HepG2 (cell line): ENCODE results near the gene TMEM131. TPM values are rescaled to one million over a fixed set of nuclear protein-coding genes. Genes with fewer than 3 reads are reported as not detected.

ENCODE experiments used
- ATAC-seq: fragments of 200-7000 bp; cut with Tn5 transposase; 3 replicates; pipeline ENCODE4 v1.9.1; 2020; ENCODE audit warnings: mild to moderate bottlenecking, moderate library complexity
- BruUV-seq: library from RNA; stranded (reverse); fragments of 400-500 nt; replicated peaks from 2 replicates; lab custom pipeline; 2021; lab: Mats Ljungman, UMichigan
- CTCF ChIA-PET: fragments of 300-600 bp; formaldehyde crosslinking; extraction: SDS; loops from one replicate; lab custom pipeline; 2021; ENCODE audit warnings: low total read pairs, inconsistent platforms, low intra/inter-chr PET ratio; lab: Yijun Ruan, JAX
- POLR2A ChIA-PET: fragments of 350-600 bp; sonication (Branson Sonifier 250); formaldehyde crosslinking; loops from one replicate; lab custom pipeline; 2020; ENCODE audit warnings: antibody characterized with exemption, inconsistent platforms; lab: Yijun Ruan, JAX
- DNase-seq: peaks from one replicate; pipeline ENCODE4 v3.0.0-alpha.2; 2015; ENCODE audit warnings: low spot score
- FAIRE-seq: peaks from 3 replicates; lab custom pipeline; 2011; peaks lifted over from hg19 to GRCh38; lab: Jason Lieb, UNC
- H2AFZ ChIP-seq: one replicate; pipeline ENCODE4 v1.6.1; 2011; ENCODE audit warnings: low read length, inconsistent platforms
- H3K27ac ChIP-seq: fragments of 300-600 bp; 3 replicates; pipeline ENCODE4 v1.8.0; 2011; ENCODE audit warnings: mixed run types, mild to moderate bottlenecking, mixed read lengths, low read length, inconsistent platforms; ENCODE audit not compliant: insufficient read depth; ENCODE audit errors: extremely low read length
- H3K27me3 ChIP-seq, 2 experiments: fragments of 200-600 bp in 1 of 2; 2 replicates in 1 of 2; 3 replicates in 1 of 2; pipeline versions ENCODE4 v1.6.0 to v1.8.0; 2011; ENCODE audit warnings: low read length in 2 of 2, mild to moderate bottlenecking in 2 of 2, moderate library complexity in 2 of 2, inconsistent platforms in 1 of 2; ENCODE audit not compliant: insufficient read depth in 2 of 2, control insufficient read depth in 1 of 2
- H3K36me3 ChIP-seq, 2 experiments: fragments of 200-600 bp in 1 of 2; replicated peaks in 1 of 2; 2 replicates in 1 of 2; 3 replicates in 1 of 2; pipeline versions ENCODE4 v1.5.1 to v1.8.0; 2011; ENCODE audit warnings: low read length in 2 of 2, inconsistent platforms in 1 of 2; ENCODE audit not compliant: insufficient read depth in 2 of 2, control insufficient read depth in 1 of 2
- H3K4me1 ChIP-seq: 2 replicates; pipeline ENCODE4 v1.5.1; 2012; ENCODE audit warnings: low read length, inconsistent platforms; ENCODE audit not compliant: insufficient read depth
- H3K4me2 ChIP-seq: 2 replicates; pipeline ENCODE4 v1.6.0; 2011; ENCODE audit warnings: low read depth, low read length, inconsistent platforms
- H3K4me3 ChIP-seq, 3 experiments: fragments of 200-600 bp in 1 of 3; sonication (generic), shearing (Covaris generic) in 1 of 3; replicated peaks in 1 of 3; 2 replicates each; pipeline ENCODE4 v1.5.1; 2011 to 2016; ENCODE audit warnings: low read length in 3 of 3, inconsistent platforms in 2 of 3, low read depth in 2 of 3, mild to moderate bottlenecking in 2 of 3, control low read depth in 1 of 3, mixed read lengths in 1 of 3; ENCODE audit not compliant: insufficient read depth in 1 of 3
- H3K79me2 ChIP-seq: one replicate; pipeline ENCODE4 v1.6.1; 2011; ENCODE audit warnings: low read length, inconsistent platforms; ENCODE audit not compliant: insufficient read depth
- H3K9ac ChIP-seq: 2 replicates; pipeline ENCODE4 v1.6.0; 2011; ENCODE audit warnings: mild to moderate bottlenecking, low read depth, low read length, inconsistent platforms; ENCODE audit not compliant: insufficient read depth
- H3K9me3 ChIP-seq: 2 replicates; pipeline ENCODE4 v1.5.1; 2012; ENCODE audit warnings: mild to moderate bottlenecking, low read length
- H4K20me1 ChIP-seq: 2 replicates; pipeline ENCODE4 v1.6.0; 2011; ENCODE audit warnings: inconsistent platforms, mild to moderate bottlenecking, low read length, moderate library complexity; ENCODE audit not compliant: insufficient read depth
- NR2F1 ChIP-seq, 2 experiments: fragments of 450-650 bp in 1 of 2; formaldehyde crosslinking in 1 of 2; IDR thresholded peaks; 2 replicates each; pipeline versions ENCODE4 v1.5.0 to v1.6.1; 2016 to 2020; ENCODE audit warnings: mild to moderate bottlenecking in 1 of 2, missing compliant biosample characterization in 1 of 2, missing genetic modification reagents in 1 of 2, moderate library complexity in 1 of 2
- RAD51 ChIP-seq: fragments of 450-650 bp; IDR thresholded peaks from 2 replicates; pipeline ENCODE4 v1.6.1; 2016; ENCODE audit warnings: borderline replicate concordance
- ZBTB21 ChIP-seq: sonication (generic); formaldehyde crosslinking; IDR thresholded peaks from 2 replicates; pipeline ENCODE4 v1.4.0; 2020; ENCODE audit warnings: missing genetic modification reagents
- ZNF136 ChIP-seq: sonication (generic); formaldehyde crosslinking; IDR thresholded peaks from 2 replicates; pipeline ENCODE4 v1.8.1; 2022; ENCODE audit warnings: low read depth, mild to moderate bottlenecking, moderate library complexity, missing genetic modification reagents
- ZNF468 ChIP-seq: sonication (generic); formaldehyde crosslinking; IDR thresholded peaks from 2 replicates; pipeline ENCODE4 v1.8.0; 2022; ENCODE audit warnings: mild to moderate bottlenecking, moderate library complexity, missing genetic modification reagents
- ZNF766 ChIP-seq: sonication (generic); formaldehyde crosslinking; IDR thresholded peaks from 2 replicates; pipeline ENCODE4 v1.5.0; 2020; ENCODE audit warnings: missing genetic modification reagents, borderline replicate concordance
- WGBS: methylation state at CpG from one replicate; pipeline ENCODE4 v1.1.6; 2017; ENCODE audit warnings: low lambda C conversion rate; 5-methylcytosine and 5-hydroxymethylcytosine counted together
- in situ Hi-C: cut with HindIII; loops from 2 replicates; pipeline ENCODE4 v1.10.0; 2017; ENCODE audit warnings: low pct_unique_long_range_greater_than_20kb; ENCODE audit not compliant: extremely low pct_ligation_motif_present
- intact Hi-C: fragments of 100-400 bp; cut with micrococcal nuclease; formaldehyde crosslinking; loops from one replicate; pipeline ENCODE4 v1.10.0; 2022; ENCODE audit not compliant: unreplicated experiment
- polyA plus RNA-seq, 8 experiments: library from polyadenylated mRNA; depleted of rRNA in 3 of 8; stranded (reverse) in 7 of 8; unstranded in 1 of 8; fragments of >200 nt; fragmentation: Illumina TruSeq in 4 of 8; extraction: Trizol in 4 of 8; gene quantifications; 2 replicates each; pipeline versions ENCODE4 v1.2.1 to v1.2.3, GENCODE V29; 2011 to 2016; ENCODE audit warnings: low read depth in 4 of 8, missing spikeins in 1 of 8, mixed read lengths in 1 of 8; ENCODE audit not compliant: insufficient read depth in 1 of 8
- total RNA-seq, 5 experiments: library from RNA; depleted of rRNA; stranded (reverse); fragments of >200 nt; fragmentation: Illumina TruSeq; extraction: Trizol; gene quantifications; 2 replicates each; pipeline ENCODE4 v1.2.3, GENCODE V29; 2016; ENCODE audit warnings: low read depth in 1 of 5
- TF ChIP-seq, protein P1 (sequence below): sonication (generic); formaldehyde crosslinking; IDR thresholded peaks from 2 replicates; pipeline ENCODE4 v1.4.0; 2020; ENCODE audit warnings: missing genetic modification reagents, mild to moderate bottlenecking, borderline replicate concordance
- TF ChIP-seq, protein P2 (sequence below): sonication (generic); formaldehyde crosslinking; IDR thresholded peaks from 2 replicates; pipeline ENCODE4 v1.4.0; 2020; ENCODE audit warnings: missing genetic modification reagents
- TF ChIP-seq, protein P3 (sequence below): sonication (generic); formaldehyde crosslinking; IDR thresholded peaks from 2 replicates; pipeline ENCODE4 v1.5.0; 2020; ENCODE audit warnings: missing genetic modification reagents, mild to moderate bottlenecking, borderline replicate concordance
- TF ChIP-seq, protein P4 (sequence below): sonication (generic); formaldehyde crosslinking; IDR thresholded peaks from 2 replicates; pipeline ENCODE4 v1.4.0; 2020; ENCODE audit warnings: missing genetic modification reagents

TMEM131 gene
- total and polyA plus RNA-seq, 2 of the 13 experiments (the other 11 are each of a cell fraction or from before 2014, with no cell fraction given), result 17.9 to 19.5 TPM

DNA sequence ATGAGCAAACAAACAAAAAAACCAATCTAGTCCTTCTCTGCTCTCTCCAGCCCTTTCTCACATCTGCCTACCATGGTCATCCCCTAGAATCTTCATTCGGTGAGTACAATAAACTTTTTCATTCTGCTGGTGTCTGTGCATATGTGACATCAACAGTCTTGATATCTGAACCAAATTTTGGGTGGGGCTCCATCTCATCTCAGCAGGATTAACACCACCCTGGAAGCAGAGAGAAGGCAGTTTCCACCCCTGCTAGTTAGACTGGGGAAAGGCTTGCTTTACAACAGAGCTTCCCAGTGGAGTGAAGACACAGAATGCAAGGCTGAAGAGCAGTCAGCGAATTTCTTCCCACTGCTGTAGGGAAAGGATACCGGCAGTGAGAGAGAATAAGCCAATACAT is 116.9 kb downstream of the TMEM131 start:
- POLR2A ChIA-PET, result no interaction called here
- FAIRE-seq (no peak), ATAC-seq (no peak), DNase-seq (no peak)
- TF ChIP-seq, protein P1, sequence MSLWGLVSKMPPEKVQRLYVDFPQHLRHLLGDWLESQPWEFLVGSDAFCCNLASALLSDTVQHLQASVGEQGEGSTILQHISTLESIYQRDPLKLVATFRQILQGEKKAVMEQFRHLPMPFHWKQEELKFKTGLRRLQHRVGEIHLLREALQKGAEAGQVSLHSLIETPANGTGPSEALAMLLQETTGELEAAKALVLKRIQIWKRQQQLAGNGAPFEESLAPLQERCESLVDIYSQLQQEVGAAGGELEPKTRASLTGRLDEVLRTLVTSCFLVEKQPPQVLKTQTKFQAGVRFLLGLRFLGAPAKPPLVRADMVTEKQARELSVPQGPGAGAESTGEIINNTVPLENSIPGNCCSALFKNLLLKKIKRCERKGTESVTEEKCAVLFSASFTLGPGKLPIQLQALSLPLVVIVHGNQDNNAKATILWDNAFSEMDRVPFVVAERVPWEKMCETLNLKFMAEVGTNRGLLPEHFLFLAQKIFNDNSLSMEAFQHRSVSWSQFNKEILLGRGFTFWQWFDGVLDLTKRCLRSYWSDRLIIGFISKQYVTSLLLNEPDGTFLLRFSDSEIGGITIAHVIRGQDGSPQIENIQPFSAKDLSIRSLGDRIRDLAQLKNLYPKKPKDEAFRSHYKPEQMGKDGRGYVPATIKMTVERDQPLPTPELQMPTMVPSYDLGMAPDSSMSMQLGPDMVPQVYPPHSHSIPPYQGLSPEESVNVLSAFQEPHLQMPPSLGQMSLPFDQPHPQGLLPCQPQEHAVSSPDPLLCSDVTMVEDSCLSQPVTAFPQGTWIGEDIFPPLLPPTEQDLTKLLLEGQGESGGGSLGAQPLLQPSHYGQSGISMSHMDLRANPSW (CRISPR knock-in tag), result no peak
- no peak for TF ChIP-seq NR2F1 (CRISPR knock-in tag; IDR thresholded peaks at IDR 0.05)
- TF ChIP-seq RAD51, result no peak
- TF ChIP-seq ZNF136 (CRISPR knock-in tag), result no peak
- no peak for TF ChIP-seq ZNF468 (CRISPR knock-in tag)
- TF ChIP-seq, protein P2, sequence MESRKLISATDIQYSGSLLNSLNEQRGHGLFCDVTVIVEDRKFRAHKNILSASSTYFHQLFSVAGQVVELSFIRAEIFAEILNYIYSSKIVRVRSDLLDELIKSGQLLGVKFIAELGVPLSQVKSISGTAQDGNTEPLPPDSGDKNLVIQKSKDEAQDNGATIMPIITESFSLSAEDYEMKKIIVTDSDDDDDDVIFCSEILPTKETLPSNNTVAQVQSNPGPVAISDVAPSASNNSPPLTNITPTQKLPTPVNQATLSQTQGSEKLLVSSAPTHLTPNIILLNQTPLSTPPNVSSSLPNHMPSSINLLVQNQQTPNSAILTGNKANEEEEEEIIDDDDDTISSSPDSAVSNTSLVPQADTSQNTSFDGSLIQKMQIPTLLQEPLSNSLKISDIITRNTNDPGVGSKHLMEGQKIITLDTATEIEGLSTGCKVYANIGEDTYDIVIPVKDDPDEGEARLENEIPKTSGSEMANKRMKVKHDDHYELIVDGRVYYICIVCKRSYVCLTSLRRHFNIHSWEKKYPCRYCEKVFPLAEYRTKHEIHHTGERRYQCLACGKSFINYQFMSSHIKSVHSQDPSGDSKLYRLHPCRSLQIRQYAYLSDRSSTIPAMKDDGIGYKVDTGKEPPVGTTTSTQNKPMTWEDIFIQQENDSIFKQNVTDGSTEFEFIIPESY, result no peak
- TF ChIP-seq, protein P3, sequence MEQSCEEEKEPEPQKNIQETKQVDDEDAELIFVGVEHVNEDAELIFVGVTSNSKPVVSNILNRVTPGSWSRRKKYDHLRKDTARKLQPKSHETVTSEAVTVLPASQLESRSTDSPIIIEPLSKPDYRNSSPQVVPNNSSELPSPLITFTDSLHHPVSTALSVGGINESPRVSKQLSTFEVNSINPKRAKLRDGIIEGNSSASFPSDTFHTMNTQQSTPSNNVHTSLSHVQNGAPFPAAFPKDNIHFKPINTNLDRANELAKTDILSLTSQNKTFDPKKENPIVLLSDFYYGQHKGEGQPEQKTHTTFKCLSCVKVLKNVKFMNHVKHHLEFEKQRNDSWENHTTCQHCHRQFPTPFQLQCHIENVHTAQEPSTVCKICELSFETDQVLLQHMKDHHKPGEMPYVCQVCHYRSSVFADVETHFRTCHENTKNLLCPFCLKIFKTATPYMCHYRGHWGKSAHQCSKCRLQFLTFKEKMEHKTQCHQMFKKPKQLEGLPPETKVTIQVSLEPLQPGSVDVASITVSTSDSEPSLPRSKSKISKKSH (CRISPR knock-in tag), result no peak
- TF ChIP-seq, protein P4, sequence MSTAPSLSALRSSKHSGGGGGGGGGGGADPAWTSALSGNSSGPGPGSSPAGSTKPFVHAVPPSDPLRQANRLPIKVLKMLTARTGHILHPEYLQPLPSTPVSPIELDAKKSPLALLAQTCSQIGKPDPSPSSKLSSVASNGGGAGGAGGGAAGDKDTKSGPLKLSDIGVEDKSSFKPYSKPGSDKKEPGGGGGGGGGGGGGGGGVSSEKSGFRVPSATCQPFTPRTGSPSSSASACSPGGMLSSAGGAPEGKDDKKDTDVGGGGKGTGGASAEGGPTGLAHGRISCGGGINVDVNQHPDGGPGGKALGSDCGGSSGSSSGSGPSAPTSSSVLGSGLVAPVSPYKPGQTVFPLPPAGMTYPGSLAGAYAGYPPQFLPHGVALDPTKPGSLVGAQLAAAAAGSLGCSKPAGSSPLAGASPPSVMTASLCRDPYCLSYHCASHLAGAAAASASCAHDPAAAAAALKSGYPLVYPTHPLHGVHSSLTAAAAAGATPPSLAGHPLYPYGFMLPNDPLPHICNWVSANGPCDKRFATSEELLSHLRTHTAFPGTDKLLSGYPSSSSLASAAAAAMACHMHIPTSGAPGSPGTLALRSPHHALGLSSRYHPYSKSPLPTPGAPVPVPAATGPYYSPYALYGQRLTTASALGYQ (CRISPR knock-in tag), result no peak
- no peak for TF ChIP-seq ZNF766 (CRISPR knock-in tag)
- no peak for TF ChIP-seq ZBTB21 (CRISPR knock-in tag)
- Histone ChIP-seq H3K4me1 (peaks cover 18% of the 10 kb centered on the region), H4K20me1 (no peaks in the 10 kb centered on the region), H3K9me3 (no peaks in the 10 kb centered on the region), H3K9ac (no peak overlapping the region), H2AFZ (no peak overlapping the region), H3K27me3 (no peaks in the 10 kb centered on the region), H3K4me3 (no peak overlapping the region), H3K4me2 (no peak overlapping the region), H3K27ac (no peak overlapping the region), H3K36me3 (peaks cover 1 to 19% of the 10 kb centered on the region in 2 experiments; a peak in 2 of 5 replicates), H3K79me2 (peaks cover 3% of the 10 kb centered on the region)
- CTCF ChIA-PET, result no interaction called here
- WGBS, result 95% methylated on average over 3 of the region's 3 CpGs
- intact Hi-C loops, result loop anchor here (1.0 kb wide), 1 partner anchor 26 kb away; no protein-coding TSS in a partner anchor
- in situ Hi-C loops, result no loop called here
- no TSS peak for BruUV-seq
